SK-N-SH (cell line): ENCODE data around the gene MPC2. TPM values are rescaled to one million over a fixed set of nuclear protein-coding genes. Genes with fewer than 3 reads are reported as not detected.

Experiments used
- CTCF ChIA-PET: fragments of 300-600, 350-600 bp; formaldehyde crosslinking; extraction: SDS; loops from one replicate; lab custom pipeline; 2021; lab: Yijun Ruan, JAX
- POLR2A ChIA-PET: fragments of 350-600 bp; sonication (Branson Sonifier 250); formaldehyde crosslinking; extraction: SDS; loops from one replicate; lab custom pipeline; 2020; ENCODE audit warnings: antibody characterized with exemption, inconsistent platforms; lab: Yijun Ruan, JAX
- DNase-seq: peaks from one replicate; pipeline ENCODE4 v3.0.0; 2012
- H2AFZ ChIP-seq: fragments of 200-600 bp; sonication (generic); 2 replicates; pipeline ENCODE4 v1.8.1; 2016; ENCODE audit warnings: antibody characterized with exemption, mild to moderate bottlenecking, low read depth
- H3F3A ChIP-seq: fragments of 200-600 bp; sonication (generic); replicated peaks from 2 replicates; pipeline ENCODE3; 2016; ENCODE audit warnings: antibody characterized with exemption, mild to moderate bottlenecking; ENCODE audit not compliant: insufficient read depth
- H3K27ac ChIP-seq, 2 experiments: fragments of 200-500 bp in 1 of 2; fragments of 200-600 bp in 1 of 2; sonication (Bioruptor generic) in 1 of 2; sonication (generic), shearing (Covaris generic) in 1 of 2; 2 replicates each; pipeline versions ENCODE4 v1.5.1 to v1.6.1; 2014 to 2016; ENCODE audit warnings: low read depth in 2 of 2, inconsistent platforms in 1 of 2, low read length in 1 of 2, mild to moderate bottlenecking in 1 of 2, mixed read lengths in 1 of 2
- H3K27me3 ChIP-seq: fragments of 200-600 bp; sonication (generic), shearing (Covaris generic); 2 replicates; pipeline ENCODE4 v1.6.1; 2016; ENCODE audit warnings: mixed run types; ENCODE audit not compliant: insufficient read depth
- H3K36me3 ChIP-seq, 2 experiments: fragments of 200-500 bp in 1 of 2; fragments of 200-600 bp in 1 of 2; sonication (Bioruptor generic) in 1 of 2; sonication (generic) in 1 of 2; replicated peaks in 1 of 2; 2 replicates each; pipeline versions ENCODE3 to v1.5.1; 2014 to 2016; ENCODE audit warnings: low read length in 1 of 2, mild to moderate bottlenecking in 1 of 2; ENCODE audit not compliant: insufficient read depth in 2 of 2, control insufficient read depth in 1 of 2
- H3K4me1 ChIP-seq, 2 experiments: fragments of 200-500 bp in 1 of 2; fragments of 200-600 bp in 1 of 2; sonication (Bioruptor generic) in 1 of 2; sonication (generic), shearing (Covaris generic) in 1 of 2; 2 replicates each; pipeline versions ENCODE4 v1.5.1 to v1.6.1; 2014 to 2016; ENCODE audit warnings: low read depth in 1 of 2, low read length in 1 of 2, mixed run types in 1 of 2; ENCODE audit not compliant: insufficient read depth in 2 of 2, control insufficient read depth in 1 of 2
- H3K4me2 ChIP-seq: fragments of 200-600 bp; sonication (generic), shearing (Covaris generic); 2 replicates; pipeline ENCODE4 v1.6.1; 2017; ENCODE audit warnings: mixed run types
- H3K4me3 ChIP-seq, 2 experiments: fragments of 200-500 bp in 1 of 2; fragments of 200-600 bp in 1 of 2; sonication (Bioruptor generic) in 1 of 2; sonication (generic), shearing (Covaris generic) in 1 of 2; 2 replicates each; pipeline versions ENCODE4 v1.5.1 to v1.8.1; 2014 to 2016; ENCODE audit warnings: low read depth in 2 of 2, inconsistent platforms in 1 of 2, low read length in 1 of 2, mild to moderate bottlenecking in 1 of 2, mixed read lengths in 1 of 2, moderate library complexity in 1 of 2
- H3K79me2 ChIP-seq: fragments of 200-600 bp; sonication (generic); 2 replicates; pipeline ENCODE4 v1.8.1; 2017; ENCODE audit warnings: mild to moderate bottlenecking; ENCODE audit not compliant: insufficient read depth
- H3K9ac ChIP-seq: fragments of 200-600 bp; sonication (generic); 2 replicates; pipeline ENCODE4 v1.6.1; 2017; ENCODE audit warnings: mixed run types
- H3K9me2 ChIP-seq: fragments of 200-600 bp; sonication (generic); 2 replicates; pipeline ENCODE4 v1.6.1; 2017; ENCODE audit warnings: mixed run types
- H3K9me3 ChIP-seq: fragments of 200-600 bp; sonication (generic); 2 replicates; pipeline ENCODE4 v1.6.1; 2017; ENCODE audit warnings: mixed run types, mild to moderate bottlenecking, moderate library complexity
- H4K20me1 ChIP-seq: fragments of 200-600 bp; sonication (generic); 2 replicates; pipeline ENCODE4 v1.6.1; 2017; ENCODE audit warnings: mild to moderate bottlenecking, mixed run types; ENCODE audit not compliant: insufficient read depth
- ELF1 ChIP-seq: IDR thresholded peaks from 2 replicates; pipeline ENCODE4 v1.4.0; 2012
- EP300 ChIP-seq, 2 experiments: IDR thresholded peaks; 2 replicates each; pipeline versions ENCODE4 v1.4.0 to v1.6.1; 2012; ENCODE audit warnings: borderline replicate concordance in 1 of 2, low read depth in 1 of 2, low read length in 1 of 2
- FOXM1 ChIP-seq: IDR thresholded peaks from 2 replicates; pipeline ENCODE4 v1.4.0; 2012; ENCODE audit warnings: low read depth, mild to moderate bottlenecking
- GATA2 ChIP-seq: sonication (generic); formaldehyde crosslinking; IDR thresholded peaks from 2 replicates; pipeline ENCODE4 v1.5.0; 2020; ENCODE audit warnings: mild to moderate bottlenecking, missing genetic modification reagents
- JUND ChIP-seq: IDR thresholded peaks from 2 replicates; pipeline ENCODE4 v1.4.0; 2012
- NRF1 ChIP-seq: IDR thresholded peaks from 2 replicates; pipeline ENCODE4 v1.6.1; 2012; ENCODE audit warnings: low read depth, mild to moderate bottlenecking, low read length
- POLR2AphosphoS5 ChIP-seq: IDR thresholded peaks from 2 replicates; pipeline ENCODE4 v1.6.1; 2012; ENCODE audit warnings: low read depth, low read length
- RAD21 ChIP-seq: IDR thresholded peaks from 2 replicates; pipeline ENCODE4 v1.6.1; 2012; ENCODE audit warnings: mild to moderate bottlenecking, low read length
- RFX5 ChIP-seq: IDR thresholded peaks from 2 replicates; pipeline ENCODE4 v1.6.1; 2012; ENCODE audit warnings: mild to moderate bottlenecking, improper control_type of control experiment, low read length
- SIN3A ChIP-seq: IDR thresholded peaks from 2 replicates; pipeline ENCODE4 v1.6.1; 2012; ENCODE audit warnings: low read depth, mild to moderate bottlenecking, low read length, moderate library complexity, borderline replicate concordance
- TAF1 ChIP-seq: IDR thresholded peaks from 2 replicates; pipeline ENCODE4 v1.6.1; 2012; ENCODE audit warnings: low read depth, mild to moderate bottlenecking, low read length, moderate library complexity, borderline replicate concordance
- TEAD4 ChIP-seq: IDR thresholded peaks from 2 replicates; pipeline ENCODE4 v1.4.0; 2012; ENCODE audit warnings: mild to moderate bottlenecking, borderline replicate concordance; ENCODE audit not compliant: insufficient read depth
- YY1 ChIP-seq: IDR thresholded peaks from 2 replicates; pipeline ENCODE4 v1.4.0; 2012; ENCODE audit warnings: low read depth, mild to moderate bottlenecking
- WGBS: methylation state at CpG from one replicate; pipeline ENCODE4 v1.1.6; 2017; ENCODE audit warnings: low lambda C conversion rate; 5-methylcytosine and 5-hydroxymethylcytosine counted together
- polyA plus RNA-seq, 3 experiments: library from polyadenylated mRNA; depleted of rRNA; stranded (reverse); fragments of >200 nt; gene quantifications; 2 replicates each; pipeline ENCODE4 v1.2.3, GENCODE V29; 2012
- TF ChIP-seq, protein P1 (sequence below): IDR thresholded peaks from 2 replicates; pipeline ENCODE4 v1.6.1; 2012; ENCODE audit warnings: mild to moderate bottlenecking, low read depth, low read length, moderate library complexity
- TF ChIP-seq, protein P2 (sequence below): IDR thresholded peaks from 2 replicates; pipeline ENCODE4 v1.4.0; 2012; ENCODE audit warnings: low read depth, borderline replicate concordance
- TF ChIP-seq, protein P3 (sequence below): fragments of 200-600 bp; sonication (generic); IDR thresholded peaks from 2 replicates; pipeline ENCODE4 v1.6.1; 2017; ENCODE audit warnings: antibody characterized with exemption, mild to moderate bottlenecking, moderate library complexity
- TF ChIP-seq, protein P4 (sequence below): IDR thresholded peaks from 2 replicates; pipeline ENCODE4; 2012
- TF ChIP-seq, protein P5 (sequence below): IDR thresholded peaks from 2 replicates; pipeline ENCODE4 v1.4.0; 2012; ENCODE audit warnings: low read depth

MPC2 gene
- polyA plus RNA-seq, 1 of the 3 experiments (the other 2 are of a cell fraction) = 15.9 TPM

DNA sequence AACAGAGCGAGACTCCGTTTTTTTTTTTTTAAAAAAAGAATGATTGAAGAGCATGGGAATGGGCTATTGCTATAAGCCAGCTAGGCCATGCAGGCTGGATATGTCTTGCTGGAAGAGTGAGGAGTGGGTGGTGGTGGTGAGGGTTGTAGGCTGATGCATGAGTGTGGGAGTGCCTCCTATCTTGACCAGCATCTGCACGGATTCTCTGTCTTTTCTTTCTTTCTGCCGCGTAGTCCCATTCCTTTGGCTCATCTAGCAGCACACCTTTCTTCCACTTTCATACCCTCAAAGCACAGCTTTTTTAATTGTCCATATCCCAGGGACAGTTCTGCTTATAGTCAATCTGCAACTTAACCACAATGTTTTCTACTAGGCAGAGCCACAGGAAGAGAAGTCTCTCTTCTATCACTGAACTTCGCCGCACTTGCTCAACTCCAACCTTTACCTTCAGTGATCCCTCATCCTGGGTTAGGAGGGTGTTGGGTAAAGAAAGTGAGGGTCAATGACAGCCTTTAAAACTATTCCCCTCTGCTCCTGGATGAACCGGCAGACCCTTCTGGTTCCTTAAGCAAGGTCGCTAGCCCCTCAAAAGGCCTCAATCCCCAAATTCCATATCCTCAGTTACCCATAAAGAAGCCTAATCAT is 38.2 kb downstream of the MPC2 start:
- TF ChIP-seq JUND (no peak), GATA2 (CRISPR knock-in tag) (no peak)
- no peaks in the 10 kb centered on the region for H4K20me1 ChIP-seq
- no peak overlapping the region for H2AFZ ChIP-seq
- no peaks in the 10 kb centered on the region for H3K9me3 ChIP-seq
- DNase-seq = no peak
- H3K79me2 ChIP-seq = no peaks in the 10 kb centered on the region
- no peaks in the 10 kb centered on the region for H3K27me3 ChIP-seq
- H3K4me3 ChIP-seq = no peak overlapping the region
- no peak overlapping the region for H3K9ac ChIP-seq
- H3K9me2 ChIP-seq = no peaks in the 10 kb centered on the region
- CTCF ChIA-PET = no interaction called here
- no peak overlapping the region for H3K4me2 ChIP-seq
- no peaks in the 10 kb centered on the region for H3K36me3 ChIP-seq
- H3F3A ChIP-seq = no peaks in the 10 kb centered on the region
- 94% methylated on average over 9 of the region's 9 CpGs for WGBS
- H3K27ac ChIP-seq = no peak overlapping the region
- POLR2A ChIA-PET = no interaction called here
- H3K4me1 ChIP-seq = no peaks in the 10 kb centered on the region

DNA sequence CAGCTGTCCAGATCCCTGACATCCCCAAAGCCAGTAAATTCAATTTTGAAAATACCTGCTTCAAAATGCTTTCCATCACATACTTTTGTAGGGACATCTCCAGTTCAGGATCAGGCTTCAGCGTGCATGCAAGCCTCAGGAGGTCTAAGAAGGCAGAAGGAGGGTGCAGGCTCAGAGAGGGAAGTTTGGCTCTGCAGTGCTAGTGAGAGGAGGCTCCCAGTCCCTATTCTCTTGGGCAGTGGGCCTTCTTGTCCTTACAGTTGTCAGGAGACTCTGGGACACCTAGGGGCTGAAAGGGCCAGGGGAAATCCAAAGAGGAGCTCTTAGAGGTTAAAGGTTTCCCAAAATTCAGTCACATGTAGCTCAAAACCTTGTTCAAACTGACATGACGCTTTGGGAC is 43.1 kb downstream of the MPC2 start:
- no peak overlapping the region for H3K9ac ChIP-seq
- H3K9me2 ChIP-seq = no peaks in the 10 kb centered on the region
- H2AFZ ChIP-seq = no peak overlapping the region
- no peak overlapping the region for H3K4me3 ChIP-seq
- TF ChIP-seq, protein P1, sequence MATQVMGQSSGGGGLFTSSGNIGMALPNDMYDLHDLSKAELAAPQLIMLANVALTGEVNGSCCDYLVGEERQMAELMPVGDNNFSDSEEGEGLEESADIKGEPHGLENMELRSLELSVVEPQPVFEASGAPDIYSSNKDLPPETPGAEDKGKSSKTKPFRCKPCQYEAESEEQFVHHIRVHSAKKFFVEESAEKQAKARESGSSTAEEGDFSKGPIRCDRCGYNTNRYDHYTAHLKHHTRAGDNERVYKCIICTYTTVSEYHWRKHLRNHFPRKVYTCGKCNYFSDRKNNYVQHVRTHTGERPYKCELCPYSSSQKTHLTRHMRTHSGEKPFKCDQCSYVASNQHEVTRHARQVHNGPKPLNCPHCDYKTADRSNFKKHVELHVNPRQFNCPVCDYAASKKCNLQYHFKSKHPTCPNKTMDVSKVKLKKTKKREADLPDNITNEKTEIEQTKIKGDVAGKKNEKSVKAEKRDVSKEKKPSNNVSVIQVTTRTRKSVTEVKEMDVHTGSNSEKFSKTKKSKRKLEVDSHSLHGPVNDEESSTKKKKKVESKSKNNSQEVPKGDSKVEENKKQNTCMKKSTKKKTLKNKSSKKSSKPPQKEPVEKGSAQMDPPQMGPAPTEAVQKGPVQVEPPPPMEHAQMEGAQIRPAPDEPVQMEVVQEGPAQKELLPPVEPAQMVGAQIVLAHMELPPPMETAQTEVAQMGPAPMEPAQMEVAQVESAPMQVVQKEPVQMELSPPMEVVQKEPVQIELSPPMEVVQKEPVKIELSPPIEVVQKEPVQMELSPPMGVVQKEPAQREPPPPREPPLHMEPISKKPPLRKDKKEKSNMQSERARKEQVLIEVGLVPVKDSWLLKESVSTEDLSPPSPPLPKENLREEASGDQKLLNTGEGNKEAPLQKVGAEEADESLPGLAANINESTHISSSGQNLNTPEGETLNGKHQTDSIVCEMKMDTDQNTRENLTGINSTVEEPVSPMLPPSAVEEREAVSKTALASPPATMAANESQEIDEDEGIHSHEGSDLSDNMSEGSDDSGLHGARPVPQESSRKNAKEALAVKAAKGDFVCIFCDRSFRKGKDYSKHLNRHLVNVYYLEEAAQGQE = no peak
- TF ChIP-seq FOXM1 (no peak), ELF1 (no peak), YY1 (no peak), TAF1 (no peak), SIN3A (no peak), TEAD4 (no peak), NRF1 (no peak), RFX5 (no peak), POLR2AphosphoS5 (no peak), EP300 (IDR thresholded peaks at IDR 0.05; ENCODE audit: borderline replicate concordance in 1 of 2, low read depth in 1 of 2, low read length in 1 of 2) (no peak), RAD21 (no peak)
- TF ChIP-seq, protein P2, sequence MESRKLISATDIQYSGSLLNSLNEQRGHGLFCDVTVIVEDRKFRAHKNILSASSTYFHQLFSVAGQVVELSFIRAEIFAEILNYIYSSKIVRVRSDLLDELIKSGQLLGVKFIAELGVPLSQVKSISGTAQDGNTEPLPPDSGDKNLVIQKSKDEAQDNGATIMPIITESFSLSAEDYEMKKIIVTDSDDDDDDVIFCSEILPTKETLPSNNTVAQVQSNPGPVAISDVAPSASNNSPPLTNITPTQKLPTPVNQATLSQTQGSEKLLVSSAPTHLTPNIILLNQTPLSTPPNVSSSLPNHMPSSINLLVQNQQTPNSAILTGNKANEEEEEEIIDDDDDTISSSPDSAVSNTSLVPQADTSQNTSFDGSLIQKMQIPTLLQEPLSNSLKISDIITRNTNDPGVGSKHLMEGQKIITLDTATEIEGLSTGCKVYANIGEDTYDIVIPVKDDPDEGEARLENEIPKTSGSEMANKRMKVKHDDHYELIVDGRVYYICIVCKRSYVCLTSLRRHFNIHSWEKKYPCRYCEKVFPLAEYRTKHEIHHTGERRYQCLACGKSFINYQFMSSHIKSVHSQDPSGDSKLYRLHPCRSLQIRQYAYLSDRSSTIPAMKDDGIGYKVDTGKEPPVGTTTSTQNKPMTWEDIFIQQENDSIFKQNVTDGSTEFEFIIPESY = no peak
- TF ChIP-seq, protein P3, sequence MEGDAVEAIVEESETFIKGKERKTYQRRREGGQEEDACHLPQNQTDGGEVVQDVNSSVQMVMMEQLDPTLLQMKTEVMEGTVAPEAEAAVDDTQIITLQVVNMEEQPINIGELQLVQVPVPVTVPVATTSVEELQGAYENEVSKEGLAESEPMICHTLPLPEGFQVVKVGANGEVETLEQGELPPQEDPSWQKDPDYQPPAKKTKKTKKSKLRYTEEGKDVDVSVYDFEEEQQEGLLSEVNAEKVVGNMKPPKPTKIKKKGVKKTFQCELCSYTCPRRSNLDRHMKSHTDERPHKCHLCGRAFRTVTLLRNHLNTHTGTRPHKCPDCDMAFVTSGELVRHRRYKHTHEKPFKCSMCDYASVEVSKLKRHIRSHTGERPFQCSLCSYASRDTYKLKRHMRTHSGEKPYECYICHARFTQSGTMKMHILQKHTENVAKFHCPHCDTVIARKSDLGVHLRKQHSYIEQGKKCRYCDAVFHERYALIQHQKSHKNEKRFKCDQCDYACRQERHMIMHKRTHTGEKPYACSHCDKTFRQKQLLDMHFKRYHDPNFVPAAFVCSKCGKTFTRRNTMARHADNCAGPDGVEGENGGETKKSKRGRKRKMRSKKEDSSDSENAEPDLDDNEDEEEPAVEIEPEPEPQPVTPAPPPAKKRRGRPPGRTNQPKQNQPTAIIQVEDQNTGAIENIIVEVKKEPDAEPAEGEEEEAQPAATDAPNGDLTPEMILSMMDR = no peak
- TF ChIP-seq, protein P4, sequence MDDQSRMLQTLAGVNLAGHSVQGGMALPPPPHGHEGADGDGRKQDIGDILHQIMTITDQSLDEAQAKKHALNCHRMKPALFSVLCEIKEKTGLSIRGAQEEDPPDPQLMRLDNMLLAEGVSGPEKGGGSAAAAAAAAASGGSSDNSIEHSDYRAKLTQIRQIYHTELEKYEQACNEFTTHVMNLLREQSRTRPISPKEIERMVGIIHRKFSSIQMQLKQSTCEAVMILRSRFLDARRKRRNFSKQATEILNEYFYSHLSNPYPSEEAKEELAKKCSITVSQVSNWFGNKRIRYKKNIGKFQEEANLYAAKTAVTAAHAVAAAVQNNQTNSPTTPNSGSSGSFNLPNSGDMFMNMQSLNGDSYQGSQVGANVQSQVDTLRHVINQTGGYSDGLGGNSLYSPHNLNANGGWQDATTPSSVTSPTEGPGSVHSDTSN = no peak
- TF ChIP-seq, protein P5, sequence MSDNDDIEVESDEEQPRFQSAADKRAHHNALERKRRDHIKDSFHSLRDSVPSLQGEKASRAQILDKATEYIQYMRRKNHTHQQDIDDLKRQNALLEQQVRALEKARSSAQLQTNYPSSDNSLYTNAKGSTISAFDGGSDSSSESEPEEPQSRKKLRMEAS = no peak
- DNase-seq = no peak
- H3K9me3 ChIP-seq = no peaks in the 10 kb centered on the region
- no peak overlapping the region for H3K27ac ChIP-seq
- ChIA-PET CTCF (interaction anchor here (0.7 to 1.2 kb wide), 2 partner anchors 15 to 21 kb away, joined by 3 read pairs; no protein-coding TSS in a partner anchor), POLR2A (no interaction called here)
- H3K4me2 ChIP-seq = no peak overlapping the region
- no peaks in the 10 kb centered on the region for H3F3A ChIP-seq
- H3K27me3 ChIP-seq = no peaks in the 10 kb centered on the region
- no peaks in the 10 kb centered on the region for H3K79me2 ChIP-seq
- H3K36me3 ChIP-seq = no peaks in the 10 kb centered on the region
- 83% methylated on average over 2 of the region's 2 CpGs for WGBS
- no peaks in the 10 kb centered on the region for H3K4me1 ChIP-seq
- H4K20me1 ChIP-seq = no peaks in the 10 kb centered on the region
